Epidermal melanocyte (primary cell): ENCODE measurements around the gene TBPL1.
"Not testable (repeated sequence)": the region's sequence is repeated elsewhere in the genome, so short reads cannot be mapped to it uniquely, and the experiment has no call there.

Experiments used
- DNase-seq: peaks from one replicate; pipeline ENCODE4 v3.0.0; 2011; ENCODE audit warnings: low spot score; ENCODE audit not compliant: insufficient read length

Gene TBPL1

GRCh38 chr6:133973109-133973971, 20.3 kb downstream of the TBPL1 start:
- peak; percentile 56 for DNase-seq

- no peak for DNase-seq
These were observed 25.2 kb downstream of the TBPL1 start for GRCh38 chr6:133977983-133978895.

- DNase-seq, result no peak
These were observed 25.8 kb downstream of the TBPL1 start for GRCh38 chr6:133978896-133979240.

- DNase-seq, result not testable (repeated sequence)
These were observed 26.4 kb downstream of the TBPL1 start for GRCh38 chr6:133979269-133979963.

- DNase-seq, result no peak
These were observed 27.1 kb downstream of the TBPL1 start for GRCh38 chr6:133980168-133980567.

GRCh38 chr6:133983099-133983939, 30.3 kb downstream of the TBPL1 start:
- no peak for DNase-seq

- no peak for DNase-seq
These were observed 32.9 kb downstream of the TBPL1 start for GRCh38 chr6:133985970-133986369.

GRCh38 chr6:133986942-133987341, 33.9 kb downstream of the TBPL1 start:
- DNase-seq, result no peak

- DNase-seq, result no peak
These were observed 36.5 kb downstream of the TBPL1 start for GRCh38 chr6:133989525-133989924.

GRCh38 chr6:133990321-133990720, 37.3 kb downstream of the TBPL1 start:
- DNase-seq, result no peak

- DNase-seq, result peak; percentile 40
These were observed 38.1 kb downstream of the TBPL1 start for GRCh38 chr6:133991096-133991593.

- DNase-seq, result no peak
These were observed 40.1 kb downstream of the TBPL1 start for GRCh38 chr6:133992992-133993680.

GRCh38 chr6:133995296-133995695, 42.3 kb downstream of the TBPL1 start:
- DNase-seq, result no peak

- DNase-seq, result no peak
These were observed 42.7 kb downstream of the TBPL1 start for GRCh38 chr6:133995758-133996157.

- DNase-seq, result no peak
These were observed 44.2 kb downstream of the TBPL1 start for GRCh38 chr6:133997267-133997666.

- no peak for DNase-seq
These were observed 46.3 kb downstream of the TBPL1 start for GRCh38 chr6:133999305-133999704.

- no peak for DNase-seq
These were observed 47.4 kb downstream of the TBPL1 start for GRCh38 chr6:134000443-134000842.

GRCh38 chr6:134002821-134003220, 49.8 kb downstream of the TBPL1 start:
- DNase-seq, result no peak

GRCh38 chr6:134003542-134003951, 50.5 kb downstream of the TBPL1 start:
- DNase-seq, result no peak

GRCh38 chr6:134004714-134005113, 51.7 kb downstream of the TBPL1 start:
- no peak for DNase-seq
